Breast epithelium (tissue), 4 donors: ENCODE measurements around the gene AK9. TPM values are rescaled to one million over a fixed set of nuclear protein-coding genes. Genes with fewer than 3 reads are reported as not detected.
"Not testable (repeated sequence)": the region's sequence is repeated elsewhere in the genome, so short reads cannot be mapped to it uniquely, and the experiment has no call there.

Experiments used
- DNase-seq, 2 donors: peaks; one replicate each; pipeline ENCODE4 v3.0.0-alpha.2; 2019; ENCODE audit warnings: low spot score in 2 of 2
- H3K27ac ChIP-seq, 2 donors: fragments of 200-600 bp; sonication (generic) in 1 of 2; one replicate each; pipeline ENCODE4 v1.5.1; 2016 to 2019; ENCODE audit warnings: mild to moderate bottlenecking in 1 of 2
- H3K27me3 ChIP-seq, 2 donors: fragments of 200-600 bp; sonication (generic) in 1 of 2; one replicate each; pipeline versions ENCODE4 v1.5.1 to v1.6.0; 2017 to 2019; ENCODE audit warnings: control low read depth in 1 of 2, mild to moderate bottlenecking in 1 of 2
- H3K36me3 ChIP-seq: fragments of 200-600 bp; one replicate; pipeline ENCODE4 v1.5.1; 2019
- H3K4me1 ChIP-seq, 2 donors: fragments of 200-600 bp; sonication (generic); one replicate each; pipeline ENCODE4 v1.5.1; 2016 to 2019; ENCODE audit warnings: control low read depth in 1 of 2
- H3K4me3 ChIP-seq, 3 donors: fragments of 200-600 bp; sonication (generic); 1 replicate in 2 of 3; 2 replicates in 1 of 3; pipeline ENCODE4 v1.5.1; 2016 to 2019; ENCODE audit warnings: mild to moderate bottlenecking in 3 of 3, moderate library complexity in 2 of 3
- H3K9me3 ChIP-seq, 2 donors: fragments of 200-600 bp; sonication (generic) in 1 of 2; one replicate each; pipeline ENCODE4 v1.5.1; 2016 to 2019; ENCODE audit warnings: control low read depth in 1 of 2
- POLR2A ChIP-seq: fragments of 450-650 bp; IDR thresholded peaks from one replicate; pipeline ENCODE4 v1.6.1; 2016; ENCODE audit warnings: antibody characterized with exemption, mild to moderate bottlenecking, moderate library complexity
- POLR2AphosphoS5 ChIP-seq, 3 donors: sonication (generic); formaldehyde crosslinking; IDR thresholded peaks; one replicate each; pipeline ENCODE4 v1.6.1; 2017; ENCODE audit warnings: antibody characterized with exemption in 3 of 3
- intact Hi-C: fragments of 100-400 bp; cut with DNase I; formaldehyde crosslinking; loops from one replicate; pipeline ENCODE4 v1.15.1; 2023; ENCODE audit warnings: low total_unique reads
- total RNA-seq, 3 donors: library from RNA; depleted of rRNA; stranded (reverse); fragments of >200 nt; gene quantifications; one replicate each; pipeline ENCODE4 v1.1.0, GENCODE V29; 2016
- TF ChIP-seq, protein P1 (sequence below), 3 donors: fragments of 450-650 bp; IDR thresholded peaks; one replicate each; pipeline ENCODE4 v1.5.1; 2016 to 2017; ENCODE audit warnings: antibody characterized with exemption in 3 of 3, mild to moderate bottlenecking in 3 of 3, moderate library complexity in 3 of 3

AK9 gene
- total RNA-seq, 3 donors from 2014 or later = 8.8 to 23.9 (median 20.0) TPM

DNA sequence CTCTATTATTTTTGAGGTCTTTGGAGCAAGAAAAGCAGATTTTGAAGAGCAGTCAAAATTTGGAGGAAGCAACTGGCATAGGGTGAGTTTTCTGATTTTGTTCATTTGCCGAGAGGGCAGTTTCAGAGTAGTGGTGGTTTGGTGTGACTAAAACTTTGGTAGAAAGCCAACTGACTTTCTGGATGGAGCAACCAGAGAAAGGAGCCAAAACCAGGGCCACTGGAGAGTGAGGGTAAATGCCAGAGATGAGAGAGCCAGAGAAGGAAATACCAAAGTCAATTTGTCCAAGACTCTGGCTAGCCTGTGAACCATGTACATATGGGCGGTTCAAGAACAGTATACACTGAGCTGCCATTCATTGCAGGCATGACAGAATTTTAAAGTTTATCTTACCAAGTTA, 167.5 kb downstream of the AK9 start:
- intact Hi-C loops = no loop called here
- peaks cover 0 to 9% of the 10 kb centered on the region in 2 donors for H3K9me3 ChIP-seq
- no peaks in the 10 kb centered on the region for H3K36me3 ChIP-seq
- H3K4me1 ChIP-seq = no peaks in the 10 kb centered on the region
- H3K27me3 ChIP-seq = no peaks in the 10 kb centered on the region
- DNase-seq = no peak
- H3K4me3 ChIP-seq = no peak overlapping the region
- H3K27ac ChIP-seq = no peak overlapping the region
- no peak for TF ChIP-seq POLR2AphosphoS5 (IDR thresholded peaks at IDR 0.05)
- TF ChIP-seq, protein P1, sequence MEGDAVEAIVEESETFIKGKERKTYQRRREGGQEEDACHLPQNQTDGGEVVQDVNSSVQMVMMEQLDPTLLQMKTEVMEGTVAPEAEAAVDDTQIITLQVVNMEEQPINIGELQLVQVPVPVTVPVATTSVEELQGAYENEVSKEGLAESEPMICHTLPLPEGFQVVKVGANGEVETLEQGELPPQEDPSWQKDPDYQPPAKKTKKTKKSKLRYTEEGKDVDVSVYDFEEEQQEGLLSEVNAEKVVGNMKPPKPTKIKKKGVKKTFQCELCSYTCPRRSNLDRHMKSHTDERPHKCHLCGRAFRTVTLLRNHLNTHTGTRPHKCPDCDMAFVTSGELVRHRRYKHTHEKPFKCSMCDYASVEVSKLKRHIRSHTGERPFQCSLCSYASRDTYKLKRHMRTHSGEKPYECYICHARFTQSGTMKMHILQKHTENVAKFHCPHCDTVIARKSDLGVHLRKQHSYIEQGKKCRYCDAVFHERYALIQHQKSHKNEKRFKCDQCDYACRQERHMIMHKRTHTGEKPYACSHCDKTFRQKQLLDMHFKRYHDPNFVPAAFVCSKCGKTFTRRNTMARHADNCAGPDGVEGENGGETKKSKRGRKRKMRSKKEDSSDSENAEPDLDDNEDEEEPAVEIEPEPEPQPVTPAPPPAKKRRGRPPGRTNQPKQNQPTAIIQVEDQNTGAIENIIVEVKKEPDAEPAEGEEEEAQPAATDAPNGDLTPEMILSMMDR (IDR thresholded peaks at IDR 0.05) = no peak
- TF ChIP-seq POLR2A = no peak

DNA sequence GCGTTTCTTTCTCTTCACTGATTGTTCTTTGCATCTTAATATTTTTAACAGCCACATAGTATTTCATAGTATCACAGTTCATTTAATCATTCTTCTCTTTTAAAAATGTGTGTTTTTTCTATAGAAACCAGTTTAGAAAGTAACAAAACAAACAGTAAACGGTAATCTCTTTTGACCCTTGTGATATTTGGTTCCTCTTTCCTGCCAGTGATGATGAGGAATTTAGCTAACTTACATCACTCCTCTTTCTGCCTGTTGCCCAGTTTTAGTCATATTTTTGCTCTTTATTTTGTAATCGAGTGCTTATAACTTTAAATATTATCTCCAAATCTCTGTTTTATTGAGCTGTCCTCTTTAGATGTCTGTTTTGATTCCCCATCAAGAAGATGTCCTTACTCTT, 169.9 kb downstream of the AK9 start:
- Histone ChIP-seq H3K27me3 (no peaks in the 10 kb centered on the region), H3K36me3 (no peaks in the 10 kb centered on the region), H3K4me3 (no peak overlapping the region), H3K4me1 (no peaks in the 10 kb centered on the region), H3K27ac (no peak overlapping the region), H3K9me3 (peaks cover 0 to 9% of the 10 kb centered on the region in 2 donors)
- TF ChIP-seq POLR2A (no peak), POLR2AphosphoS5 (IDR thresholded peaks at IDR 0.05) (no peak)
- TF ChIP-seq, protein P1 (IDR thresholded peaks at IDR 0.05) = no peak
- intact Hi-C loops = no loop called here
- no peak for DNase-seq

DNA sequence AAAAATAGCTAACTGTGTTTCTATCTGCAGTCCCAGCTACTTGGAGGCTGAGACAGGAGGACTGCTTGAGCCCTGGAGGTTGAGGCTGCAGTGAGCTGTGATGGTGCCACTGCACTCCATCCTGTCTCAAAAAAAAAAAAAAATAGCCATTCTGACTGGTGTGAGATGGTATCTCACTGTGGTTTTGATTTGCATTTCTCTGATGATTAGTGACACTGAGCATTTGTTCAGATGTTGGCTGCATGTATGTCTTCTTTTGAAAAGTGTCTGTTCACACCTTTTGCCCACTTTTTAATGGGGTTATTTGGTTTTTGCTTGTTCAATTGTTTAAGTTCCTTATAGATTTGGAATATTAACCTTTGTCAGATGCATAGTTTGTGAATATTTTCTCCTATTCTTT, 171.4 kb downstream of the AK9 start:
- H3K36me3 ChIP-seq, H3K4me1 ChIP-seq, H3K27ac ChIP-seq, H3K4me3 ChIP-seq, intact Hi-C loops, DNase-seq, H3K9me3 ChIP-seq, H3K27me3 ChIP-seq: not testable (repeated sequence)

DNA sequence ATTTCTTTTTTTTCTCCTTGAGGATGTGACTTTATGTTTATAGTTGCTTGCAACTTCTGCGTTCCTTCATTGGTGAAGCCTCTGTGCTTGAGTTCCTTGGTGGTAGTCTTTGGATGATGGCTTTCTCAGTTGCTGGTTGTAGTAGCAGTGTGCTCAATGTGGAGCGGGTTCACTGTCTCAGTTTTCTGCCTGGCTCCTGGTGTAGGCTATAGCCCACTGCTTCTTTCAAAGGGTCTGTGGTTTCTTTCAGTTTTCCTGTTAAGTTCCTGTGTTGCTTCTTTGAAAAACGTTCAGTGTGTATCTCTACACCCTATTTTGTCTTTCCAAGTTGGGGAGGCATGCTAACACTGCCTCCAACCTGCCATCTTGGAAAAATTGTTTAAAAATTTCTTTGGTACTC, 174.1 kb downstream of the AK9 start:
- H3K4me1 ChIP-seq = no peaks in the 10 kb centered on the region
- no peaks in the 10 kb centered on the region for H3K36me3 ChIP-seq
- intact Hi-C loops = no loop called here
- no peaks in the 10 kb centered on the region for H3K27me3 ChIP-seq
- no peaks in the 10 kb centered on the region for H3K9me3 ChIP-seq
- H3K27ac ChIP-seq = no peak overlapping the region
- TF ChIP-seq, protein P1 (IDR thresholded peaks at IDR 0.05) = no peak
- TF ChIP-seq POLR2A = no peak
- no peak for TF ChIP-seq POLR2AphosphoS5 (IDR thresholded peaks at IDR 0.05)
- H3K4me3 ChIP-seq = no peak overlapping the region
- no peak for DNase-seq

DNA sequence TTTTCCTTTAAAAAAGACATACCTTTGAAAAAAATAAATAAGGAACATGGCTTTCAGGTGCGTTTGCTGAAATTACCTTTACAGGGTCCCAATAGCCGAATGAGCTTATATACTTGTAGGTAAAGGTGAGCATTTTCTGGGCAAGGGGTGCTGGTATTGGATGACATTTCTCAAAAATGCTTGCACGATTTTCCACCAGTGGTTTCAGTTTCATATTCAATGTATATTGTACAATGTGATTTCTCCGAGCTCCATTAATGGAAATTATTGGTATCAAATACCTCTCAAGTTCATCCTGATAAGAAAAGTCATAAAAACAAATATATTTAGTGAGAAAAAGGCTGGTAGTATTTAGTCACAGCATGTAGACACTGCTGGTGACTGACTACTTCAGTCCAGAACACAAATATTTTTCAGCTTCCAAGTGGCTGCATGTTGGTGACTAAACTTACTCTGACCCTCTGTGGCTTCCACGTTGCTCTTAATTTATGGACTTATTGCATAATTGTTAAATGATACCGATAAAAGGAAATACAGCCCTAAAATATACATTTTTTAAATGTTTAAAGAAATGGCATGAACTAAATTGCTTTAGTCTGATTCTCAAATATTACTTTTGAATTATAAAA, 175.1 kb downstream of the AK9 start:
- Histone ChIP-seq H3K4me3 (no peak overlapping the region), H3K36me3 (no peaks in the 10 kb centered on the region), H3K4me1 (no peaks in the 10 kb centered on the region), H3K9me3 (no peaks in the 10 kb centered on the region), H3K27me3 (no peaks in the 10 kb centered on the region), H3K27ac (no peak overlapping the region)
- no peak for TF ChIP-seq POLR2AphosphoS5 (IDR thresholded peaks at IDR 0.05)
- no peak for TF ChIP-seq POLR2A
- TF ChIP-seq, protein P1 (IDR thresholded peaks at IDR 0.05) = no peak
- DNase-seq = no peak
- intact Hi-C loops = no loop called here

DNA sequence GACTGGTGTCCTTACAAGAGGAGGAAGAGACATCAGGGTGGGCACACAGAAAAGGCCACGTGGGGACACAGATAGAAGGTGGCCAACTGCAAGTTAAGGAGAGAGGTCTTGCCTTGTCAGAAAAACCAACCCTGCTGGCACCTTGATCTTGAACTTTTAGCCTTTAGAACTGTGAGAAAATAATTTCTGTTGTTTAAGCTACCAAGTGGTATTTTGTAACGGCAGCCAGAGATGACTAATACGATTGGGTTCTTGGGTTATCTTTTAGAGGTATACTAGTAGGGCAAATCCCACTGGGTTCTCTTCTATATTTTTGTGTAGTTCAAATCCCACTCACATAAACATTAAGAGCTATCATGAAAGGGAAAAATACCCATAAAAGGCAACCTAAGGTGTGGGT, 176.1 kb downstream of the AK9 start:
- Histone ChIP-seq H3K27ac (no peak overlapping the region), H3K9me3 (no peaks in the 10 kb centered on the region), H3K36me3 (no peaks in the 10 kb centered on the region), H3K27me3 (no peaks in the 10 kb centered on the region), H3K4me3 (no peak overlapping the region), H3K4me1 (no peaks in the 10 kb centered on the region)
- intact Hi-C loops = no loop called here
- TF ChIP-seq POLR2AphosphoS5 (IDR thresholded peaks at IDR 0.05) = no peak
- TF ChIP-seq, protein P1 (IDR thresholded peaks at IDR 0.05) = no peak
- no peak for TF ChIP-seq POLR2A
- no peak for DNase-seq
